Measurements from ENCODE around the gene ZBTB16. TPM values are rescaled to one million over a fixed set of nuclear protein-coding genes. Genes with fewer than 3 reads are reported as not detected.

The ZBTB16 gene
- total RNA-seq, 1 donor from 2014 or later: 64.8 TPM

- DNase-seq: no peak
- intact Hi-C loops (cut with DNase I): no loop called here
- peak; percentile 21 for ATAC-seq (ENCODE audit: poor library complexity)
These were observed 107.4 kb downstream of the ZBTB16 start for GRCh38 chr11:114166897-114167323.

GRCh38 chr11:114167355-114167754 lies 107.8 kb downstream of the ZBTB16 start:
- intact Hi-C loops (cut with DNase I): no loop called here
- DNase-seq: no peak
- ATAC-seq (ENCODE audit: poor library complexity): no peak

GRCh38 chr11:114167771-114168448 lies 108.4 kb downstream of the ZBTB16 start:
- intact Hi-C loops (cut with DNase I): no loop called here
- DNase-seq (no peak), ATAC-seq (ENCODE audit: poor library complexity) (no peak)

GRCh38 chr11:114168691-114169090 lies 109.2 kb downstream of the ZBTB16 start:
- ATAC-seq (ENCODE audit: poor library complexity): no peak
- intact Hi-C loops (cut with DNase I): no loop called here

DNA sequence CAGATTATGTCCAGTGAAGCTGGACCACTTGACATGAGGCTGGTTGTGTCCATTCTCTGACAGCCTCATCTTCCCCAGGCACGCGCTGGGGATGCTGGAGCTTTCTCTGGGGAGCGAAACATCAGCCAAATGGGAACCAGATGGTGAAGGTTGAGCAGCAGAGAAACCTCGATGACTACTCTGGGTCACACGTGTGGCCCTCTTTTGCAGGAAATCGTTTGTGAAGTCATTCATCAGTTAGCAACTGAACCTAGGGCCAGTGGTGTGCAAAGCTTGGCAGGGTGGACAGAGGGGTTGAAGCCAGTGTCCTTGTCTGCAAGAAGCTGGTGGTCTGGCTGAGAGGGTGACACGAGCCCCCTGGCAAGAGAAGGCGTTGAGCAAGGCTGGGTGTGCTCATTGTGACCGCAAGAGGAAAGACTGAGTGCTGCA lies 109.8 kb downstream of the ZBTB16 start:
- no peak for DNase-seq
- no peak for ATAC-seq (ENCODE audit: poor library complexity)
- intact Hi-C loops (cut with DNase I): no loop called here

More at GRCh38 chr11:114168691-114169090, 109.2 kb downstream of the ZBTB16 start:
- DNase-seq: no peak

DNA sequence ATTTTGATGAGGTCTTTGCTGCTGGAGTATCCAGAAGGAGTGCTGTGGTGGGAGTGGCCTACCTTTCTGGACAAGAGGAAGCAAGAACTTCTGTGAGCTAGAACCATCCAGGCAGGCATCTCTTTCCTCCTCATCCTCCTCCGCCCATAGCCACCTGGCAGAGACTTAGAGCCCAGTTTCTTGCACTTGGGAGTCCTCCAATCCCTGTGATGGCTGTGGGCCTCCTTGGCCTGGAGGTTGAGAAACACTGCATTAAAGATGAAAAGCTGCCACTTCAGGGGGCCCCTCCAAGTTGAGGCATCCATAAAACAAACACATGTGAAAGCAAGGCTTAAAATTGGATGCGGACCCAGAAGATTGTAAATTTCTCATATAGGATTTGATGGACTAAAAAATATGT lies 110.3 kb downstream of the ZBTB16 start:
- no peak for ATAC-seq (ENCODE audit: poor library complexity)
- intact Hi-C loops (cut with DNase I): no loop called here
- DNase-seq: no peak

DNA sequence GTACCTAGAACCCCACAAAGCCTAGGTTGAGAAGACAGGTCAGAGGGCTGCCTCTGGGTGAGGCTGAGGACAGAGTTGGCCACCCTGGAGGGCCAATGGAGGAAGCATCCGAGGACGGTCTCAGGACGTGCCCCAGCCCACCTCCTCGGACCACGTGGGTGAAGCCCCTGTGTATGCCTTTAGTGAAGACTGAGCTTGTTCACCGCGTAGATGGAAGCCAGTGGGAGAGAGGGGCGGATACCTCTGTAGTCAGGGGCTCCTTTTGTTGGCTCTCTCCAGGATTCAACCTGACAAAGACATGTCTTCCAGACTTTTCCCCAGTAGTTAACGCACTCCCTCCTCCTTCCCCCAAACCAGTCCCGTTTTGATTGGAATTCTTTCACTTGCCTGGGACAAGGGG lies 110.7 kb downstream of the ZBTB16 start:
- DNase-seq: no peak
- intact Hi-C loops (cut with DNase I): no loop called here
- ATAC-seq (ENCODE audit: poor library complexity): no peak

- ATAC-seq (ENCODE audit: poor library complexity) (peak; percentile 67), DNase-seq (peak; percentile 96)
- intact Hi-C loops (cut with DNase I): no loop called here
These were observed 111.9 kb downstream of the ZBTB16 start for GRCh38 chr11:114171257-114172054.

GRCh38 chr11:114172055-114172861 lies 112.7 kb downstream of the ZBTB16 start:
- intact Hi-C loops (cut with DNase I): no loop called here
- ATAC-seq (ENCODE audit: poor library complexity) (peak; percentile 7), DNase-seq (peak; percentile 42)

- ATAC-seq (ENCODE audit: poor library complexity): peak; percentile 53
- intact Hi-C loops (cut with DNase I): no loop called here
- DNase-seq: peak; percentile 66
These were observed 113.4 kb downstream of the ZBTB16 start for GRCh38 chr11:114172871-114173444.

GRCh38 chr11:114173843-114174242 lies 114.3 kb downstream of the ZBTB16 start:
- DNase-seq: peak; percentile 30
- intact Hi-C loops (cut with DNase I): no loop called here
- ATAC-seq (ENCODE audit: poor library complexity): no peak

GRCh38 chr11:114174712-114175495 lies 115.4 kb downstream of the ZBTB16 start:
- DNase-seq (peak; percentile 24), ATAC-seq (ENCODE audit: poor library complexity) (no peak)
- intact Hi-C loops (cut with DNase I): no loop called here

- DNase-seq: peak; percentile 36
- intact Hi-C loops (cut with DNase I): no loop called here
These were observed 116.2 kb downstream of the ZBTB16 start for GRCh38 chr11:114175706-114176105.

GRCh38 chr11:114176321-114176720 lies 116.8 kb downstream of the ZBTB16 start:
- DNase-seq: no peak
- intact Hi-C loops (cut with DNase I): no loop called here
- ATAC-seq (ENCODE audit: poor library complexity): no peak

More at GRCh38 chr11:114175706-114176105, 116.2 kb downstream of the ZBTB16 start:
- ATAC-seq (ENCODE audit: poor library complexity): no peak

- ATAC-seq (ENCODE audit: poor library complexity) (peak; percentile 0), DNase-seq (peak; percentile 17)
- intact Hi-C loops (cut with DNase I): loop anchor here (1.0 kb wide), 1 partner anchor 15 kb away; no protein-coding TSS in a partner anchor
These were observed 119.1 kb downstream of the ZBTB16 start for GRCh38 chr11:114178656-114179055.

- DNase-seq (peak; percentile 91), ATAC-seq (ENCODE audit: poor library complexity) (peak; percentile 86)
- intact Hi-C loops (cut with DNase I): loop anchor here (1.0 kb wide), 1 partner anchor 16 kb away; no protein-coding TSS in a partner anchor
These were observed 119.9 kb downstream of the ZBTB16 start for GRCh38 chr11:114179234-114179941.

Measured in Right ventricle myocardium superior (tissue), 1 donor.